ENCODE data around the gene SLC19A1. TPM values are rescaled to one million over a fixed set of nuclear protein-coding genes. Genes with fewer than 3 reads are reported as not detected.

Gene SLC19A1
- total RNA-seq, 4 donors from 2014 or later: 1.8 to 9.6 (median 2.1) TPM

- H3K27ac ChIP-seq: no peak overlapping the region
- H3K9me3 ChIP-seq: no peaks in the 10 kb centered on the region
- H3K36me3 ChIP-seq: no peaks in the 10 kb centered on the region
- in situ Hi-C loops (cut with MboI; ENCODE audit: low sequenced_read_pairs in 4 of 4) (no loop called here), intact Hi-C loops (cut with DNase I; ENCODE audit: low total_unique reads) (no loop called here)
- DNase-seq (no peak), ATAC-seq (no peak)
- no peaks in the 10 kb centered on the region for H3K4me1 ChIP-seq
- no peak for TF ChIP-seq POLR2A (IDR thresholded peaks at IDR 0.05)
- TF ChIP-seq, protein P1, sequence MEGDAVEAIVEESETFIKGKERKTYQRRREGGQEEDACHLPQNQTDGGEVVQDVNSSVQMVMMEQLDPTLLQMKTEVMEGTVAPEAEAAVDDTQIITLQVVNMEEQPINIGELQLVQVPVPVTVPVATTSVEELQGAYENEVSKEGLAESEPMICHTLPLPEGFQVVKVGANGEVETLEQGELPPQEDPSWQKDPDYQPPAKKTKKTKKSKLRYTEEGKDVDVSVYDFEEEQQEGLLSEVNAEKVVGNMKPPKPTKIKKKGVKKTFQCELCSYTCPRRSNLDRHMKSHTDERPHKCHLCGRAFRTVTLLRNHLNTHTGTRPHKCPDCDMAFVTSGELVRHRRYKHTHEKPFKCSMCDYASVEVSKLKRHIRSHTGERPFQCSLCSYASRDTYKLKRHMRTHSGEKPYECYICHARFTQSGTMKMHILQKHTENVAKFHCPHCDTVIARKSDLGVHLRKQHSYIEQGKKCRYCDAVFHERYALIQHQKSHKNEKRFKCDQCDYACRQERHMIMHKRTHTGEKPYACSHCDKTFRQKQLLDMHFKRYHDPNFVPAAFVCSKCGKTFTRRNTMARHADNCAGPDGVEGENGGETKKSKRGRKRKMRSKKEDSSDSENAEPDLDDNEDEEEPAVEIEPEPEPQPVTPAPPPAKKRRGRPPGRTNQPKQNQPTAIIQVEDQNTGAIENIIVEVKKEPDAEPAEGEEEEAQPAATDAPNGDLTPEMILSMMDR (IDR thresholded peaks at IDR 0.05 in 4 of 5, conservative IDR thresholded peaks at IDR 0.05 in 1 of 5): no peak
- H3K4me3 ChIP-seq: no peak overlapping the region
- no peaks in the 10 kb centered on the region for H3K27me3 ChIP-seq
Observed at GRCh38 chr21:45496968-45497845, 45.0 kb downstream of the SLC19A1 start.

DNA sequence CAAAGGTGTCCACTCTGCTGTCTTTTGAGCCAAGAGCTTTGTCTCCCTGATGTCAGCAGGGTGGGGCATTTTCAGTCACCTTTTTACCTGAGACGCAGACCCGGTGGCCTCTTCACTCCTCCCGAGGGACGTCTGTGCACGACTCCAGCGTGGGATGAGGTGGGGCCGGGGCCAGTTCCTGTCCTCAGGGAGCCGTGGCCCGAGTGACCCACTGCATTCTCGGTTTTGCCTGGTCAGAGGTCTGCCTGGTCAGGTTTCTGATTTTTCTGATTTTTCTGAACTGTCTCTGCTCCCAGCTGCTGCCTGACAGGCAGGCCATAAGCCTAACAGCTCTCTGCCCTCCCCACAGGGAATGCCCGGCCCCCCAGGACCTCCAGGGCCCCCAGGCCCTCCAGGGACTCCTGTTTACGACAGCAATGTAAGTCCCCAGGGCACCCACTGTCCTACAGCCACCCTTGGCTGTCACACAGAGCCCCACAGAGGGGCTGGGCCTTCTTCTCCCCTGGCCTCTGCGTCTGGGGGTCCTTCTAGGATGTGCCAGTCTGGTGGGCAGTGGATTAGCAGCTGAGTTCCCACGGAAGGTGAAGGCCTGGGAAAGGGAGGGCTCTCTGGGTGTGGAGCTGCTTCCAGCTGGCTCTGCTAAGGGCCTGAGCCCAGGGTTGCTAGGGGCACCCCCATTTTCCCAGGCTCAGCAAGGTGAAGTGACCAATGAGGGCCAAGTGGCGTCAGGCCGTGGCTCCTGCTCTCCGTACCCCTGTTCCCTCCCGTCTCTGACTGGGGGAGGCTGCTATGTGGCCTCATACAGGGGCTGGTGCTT, 45.9 kb downstream of the SLC19A1 start:
- no peak overlapping the region for H3K27ac ChIP-seq
- no peaks in the 10 kb centered on the region for H3K27me3 ChIP-seq
- no peaks in the 10 kb centered on the region for H3K4me1 ChIP-seq
- intact Hi-C loops (cut with DNase I; ENCODE audit: low total_unique reads): no loop called here
- H3K4me3 ChIP-seq: no peak overlapping the region
- in situ Hi-C loops (cut with MboI; ENCODE audit: low sequenced_read_pairs in 4 of 4): no loop called here
- TF ChIP-seq POLR2A (IDR thresholded peaks at IDR 0.05): no peak
- TF ChIP-seq, protein P1 (IDR thresholded peaks at IDR 0.05 in 4 of 5, conservative IDR thresholded peaks at IDR 0.05 in 1 of 5): no peak
- ATAC-seq (no peak), DNase-seq (no peak)
- no peaks in the 10 kb centered on the region for H3K36me3 ChIP-seq
- no peaks in the 10 kb centered on the region for H3K9me3 ChIP-seq

- H3K27ac ChIP-seq: no peak overlapping the region
- no peaks in the 10 kb centered on the region for H3K4me1 ChIP-seq
- no peaks in the 10 kb centered on the region for H3K9me3 ChIP-seq
- H3K4me3 ChIP-seq: no peak overlapping the region
- H3K36me3 ChIP-seq: no peaks in the 10 kb centered on the region
- ATAC-seq (no peak), DNase-seq (no peak)
- TF ChIP-seq POLR2A (IDR thresholded peaks at IDR 0.05): no peak
- TF ChIP-seq, protein P1 (IDR thresholded peaks at IDR 0.05 in 4 of 5, conservative IDR thresholded peaks at IDR 0.05 in 1 of 5): no peak
- intact Hi-C loops (cut with DNase I; ENCODE audit: low total_unique reads) (no loop called here), in situ Hi-C loops (cut with MboI; ENCODE audit: low sequenced_read_pairs in 4 of 4) (no loop called here)
- no peaks in the 10 kb centered on the region for H3K27me3 ChIP-seq
Observed at GRCh38 chr21:45494851-45495680, 47.2 kb downstream of the SLC19A1 start.

DNA sequence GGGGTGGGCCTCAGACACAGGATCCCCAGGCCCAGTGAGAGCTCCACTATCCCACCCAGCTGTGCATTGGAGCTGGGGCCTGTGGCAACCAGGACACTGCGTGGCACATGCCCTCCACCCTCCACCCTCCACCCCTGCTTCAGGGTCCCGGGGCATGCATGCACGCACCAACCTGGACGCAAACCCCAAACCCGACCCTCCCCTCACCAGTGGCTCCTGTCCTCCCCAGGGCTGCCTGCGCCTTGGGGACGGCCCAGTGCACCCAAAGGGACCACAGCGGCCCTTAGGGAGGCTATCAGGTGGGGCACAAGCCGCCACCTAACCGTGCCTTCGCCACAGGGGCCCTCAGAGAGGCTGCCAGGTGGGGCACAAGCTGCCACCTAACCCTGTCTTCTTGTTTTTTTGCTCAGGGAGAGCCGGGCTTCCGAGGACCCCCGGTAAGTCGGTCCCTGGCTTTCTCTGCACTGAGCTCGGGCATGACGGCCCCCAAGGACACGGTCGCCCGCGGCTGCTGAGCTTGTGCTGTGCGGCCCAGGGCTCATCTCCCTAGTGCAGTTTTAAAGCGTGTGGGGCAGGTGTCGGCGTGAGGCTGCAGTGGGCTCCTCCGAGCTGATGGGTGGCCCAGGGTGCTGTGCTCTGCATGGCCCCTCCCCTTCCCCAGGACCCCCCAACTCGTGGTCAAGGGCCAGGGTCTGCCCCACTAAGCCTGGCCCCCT, 47.9 kb downstream of the SLC19A1 start:
- Histone ChIP-seq H3K4me1 (no peaks in the 10 kb centered on the region), H3K36me3 (no peaks in the 10 kb centered on the region), H3K4me3 (no peak overlapping the region), H3K27ac (no peak overlapping the region), H3K27me3 (no peaks in the 10 kb centered on the region), H3K9me3 (no peaks in the 10 kb centered on the region)
- in situ Hi-C loops (cut with MboI; ENCODE audit: low sequenced_read_pairs in 4 of 4) (no loop called here), intact Hi-C loops (cut with DNase I; ENCODE audit: low total_unique reads) (no loop called here)
- TF ChIP-seq POLR2A (IDR thresholded peaks at IDR 0.05): no peak
- TF ChIP-seq, protein P1 (IDR thresholded peaks at IDR 0.05 in 4 of 5, conservative IDR thresholded peaks at IDR 0.05 in 1 of 5): no peak
- no peak for DNase-seq
- ATAC-seq: no peak
